Measurements from ENCODE around the gene UGP2.

DNA sequence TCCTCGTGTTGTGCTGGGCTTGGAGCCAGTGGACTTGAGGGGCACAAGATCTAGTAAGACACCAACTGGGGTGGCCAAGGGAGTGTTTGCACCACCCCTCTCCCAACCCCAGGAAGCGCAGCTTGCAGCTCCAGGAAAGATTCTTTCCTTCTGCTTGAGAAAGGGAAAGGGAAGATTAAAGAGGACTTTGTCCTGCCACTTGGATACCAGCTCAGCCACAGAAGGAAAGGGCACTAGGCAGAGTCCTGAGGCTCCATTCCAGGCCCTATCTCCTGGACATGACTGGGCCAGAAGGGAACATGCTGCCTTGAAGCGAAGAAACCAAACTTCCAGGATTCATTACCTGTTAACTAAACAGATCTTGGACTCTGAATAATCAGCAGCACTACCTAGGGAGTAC is 44.9 kb upstream of the UGP2 start:
- TF ChIP-seq CTCF (IDR thresholded peaks at IDR 0.05; ENCODE audit: extremely low read depth in 1 of 2, insufficient read depth in 1 of 2, low read depth in 1 of 2, low read length in 2 of 2), result no peak
- TF ChIP-seq POLR2A (IDR thresholded peaks at IDR 0.05; ENCODE audit: low read depth, low read length), result no peak
- no peak for TF ChIP-seq POLR2AphosphoS5 (IDR thresholded peaks at IDR 0.05; ENCODE audit: insufficient read depth, low read depth, low read length)
- no peak for TF ChIP-seq FOS (IDR thresholded peaks at IDR 0.05; ENCODE audit: borderline replicate concordance, insufficient read depth, low read length)
- TF ChIP-seq GATA2 (IDR thresholded peaks at IDR 0.05; ENCODE audit: insufficient read depth, insufficient read length, low read depth, low read length), result no peak
- TF ChIP-seq, protein P1, sequence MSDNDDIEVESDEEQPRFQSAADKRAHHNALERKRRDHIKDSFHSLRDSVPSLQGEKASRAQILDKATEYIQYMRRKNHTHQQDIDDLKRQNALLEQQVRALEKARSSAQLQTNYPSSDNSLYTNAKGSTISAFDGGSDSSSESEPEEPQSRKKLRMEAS (IDR thresholded peaks at IDR 0.05; ENCODE audit: insufficient read depth, insufficient read length), result no peak
- no peak for TF ChIP-seq EZH2 (IDR thresholded peaks at IDR 0.05; ENCODE audit: borderline replicate concordance, low read depth, low read length, severe bottlenecking)
- no peak for TF ChIP-seq JUN (IDR thresholded peaks at IDR 0.05; ENCODE audit: borderline replicate concordance, insufficient read depth, insufficient read length, low read depth)
